Heart left ventricle (tissue), 13 donors: ENCODE data around the gene UBTD1.

Experiments
- CTCF ChIP-seq, 12 donors: fragments of 200-600 bp; sonication (generic) in 4 of 12; IDR thresholded peaks; one replicate each; pipeline versions ENCODE4 v1.5.0 to v1.8.0; 2018 to 2022; ENCODE audit warnings: antibody characterized with exemption in 12 of 12, mild to moderate bottlenecking in 5 of 12
- POLR2A ChIP-seq, 2 donors: fragments of 450-650 bp; IDR thresholded peaks; one replicate each; pipeline ENCODE4 v1.6.1; 2017; ENCODE audit warnings: antibody characterized with exemption in 2 of 2, mild to moderate bottlenecking in 2 of 2, moderate library complexity in 2 of 2
- donor health status: ischemic (EF 13 %, LVEDD 7.1; RV severe dilation, severe dysfunction).
- donor health status: DM: no; HTN: yes; CAD: no.
- donor health status: DM: no; HTN: no; CAD: no.
- donor health status: ischemic (EF 25% LVEDD 6.9; RV normal size, moderate dysfunction).
- donor health status: ischemic (EF 25% LVEDD 5.7; RV mildly dilated, moderate dysfunction).
- donor health status: ischemic (EF 35%, LVEDD 5.7; RV mildly dilated, moderate dysfunction).
- donor health status: nonischemic (EF 11% LVEDD 7.7; RV severe dilation, severe dysfunction).
- donor health status: DM: yes; HTN: yes; CAD: no.
- donor health status: PGD.
- donor health status: ischemic (EF 29% LVEDD 5.4; RV normal size, mild dysfunction).
- donor health status: nonischemic (EF 23%, LVEDD 6.1; RV moderate dilation, normal function).

GRCh38 chr10:97500297-97500575, 1.5 kb downstream of the UBTD1 start:
- no peak for TF ChIP-seq POLR2A (IDR thresholded peaks at IDR 0.05)
- no peak for TF ChIP-seq CTCF (IDR thresholded peaks at IDR 0.05)
